Left lobe of liver (tissue), 2 donors: ENCODE results near the gene DTWD2. TPM values are rescaled to one million over a fixed set of nuclear protein-coding genes. Genes with fewer than 3 reads are reported as not detected.

Source experiments
- ATAC-seq: fragments of 200-7000 bp; cut with Tn5 transposase; one replicate; pipeline ENCODE4 v1.9.1; 2020; ENCODE audit warnings: mild to moderate bottlenecking, moderate library complexity
- DNase-seq: peaks from one replicate; pipeline ENCODE4 v3.0.0-alpha.2; 2020; ENCODE audit warnings: low spot score
- total RNA-seq: library from RNA; stranded (reverse); gene quantifications from one replicate; pipeline ENCODE4 v1.2.1, GENCODE V29; 2021
- donor health status: DM: no; HTN: no; CAD: no; lungs with moderate emphysema.
- donor health status: DM: no; HTN: yes; CAD: no.

The DTWD2 gene
- 4.6 TPM for total RNA-seq

- peak; percentile 96 for DNase-seq
- peak; percentile 96 for ATAC-seq
Measured at GRCh38 chr5:118987988-118988865, at the start of gene DTWD2. Gene DTWD2 (minus strand): TSS chr5:118988547. CDS start chr5:118988511, 36 bp downstream.

- peak; percentile 76 for ATAC-seq
- no peak for DNase-seq
Measured at GRCh38 chr5:119037496-119038215, 49.3 kb upstream of the DTWD2 start.

GRCh38 chr5:119036101-119036762 lies 47.9 kb upstream of the DTWD2 start:
- ATAC-seq (no peak), DNase-seq (no peak)

- ATAC-seq (no peak), DNase-seq (no peak)
Measured at GRCh38 chr5:119033135-119033534, 44.8 kb upstream of the DTWD2 start.

- no peak for DNase-seq
- peak; percentile 16 for ATAC-seq
Measured at GRCh38 chr5:119032656-119033055, 44.3 kb upstream of the DTWD2 start.

- no peak for DNase-seq
- no peak for ATAC-seq
Measured at GRCh38 chr5:119031905-119032304, 43.6 kb upstream of the DTWD2 start.

GRCh38 chr5:119031011-119031886 lies 42.9 kb upstream of the DTWD2 start:
- ATAC-seq: no peak
- no peak for DNase-seq

- ATAC-seq: no peak
Measured at GRCh38 chr5:119028575-119028974, 40.2 kb upstream of the DTWD2 start.

GRCh38 chr5:119022773-119023172 lies 34.4 kb upstream of the DTWD2 start:
- ATAC-seq: no peak

More at GRCh38 chr5:119028575-119028974, 40.2 kb upstream of the DTWD2 start:
- DNase-seq: no peak

GRCh38 chr5:119022017-119022745 lies 33.8 kb upstream of the DTWD2 start:
- DNase-seq (no peak), ATAC-seq (peak; percentile 88)

More at GRCh38 chr5:119022773-119023172, 34.4 kb upstream of the DTWD2 start:
- no peak for DNase-seq

- ATAC-seq (no peak), DNase-seq (no peak)
Measured at GRCh38 chr5:119021149-119021732, 32.9 kb upstream of the DTWD2 start.

- no peak for ATAC-seq
Measured at GRCh38 chr5:119019949-119020348, 31.6 kb upstream of the DTWD2 start.

GRCh38 chr5:119019501-119019900 lies 31.2 kb upstream of the DTWD2 start:
- DNase-seq (no peak), ATAC-seq (no peak)

More at GRCh38 chr5:119019949-119020348, 31.6 kb upstream of the DTWD2 start:
- DNase-seq: no peak

- no peak for DNase-seq
- no peak for ATAC-seq
Measured at GRCh38 chr5:119017994-119018393, 29.6 kb upstream of the DTWD2 start.

- ATAC-seq: no peak
- no peak for DNase-seq
Measured at GRCh38 chr5:119016125-119016774, 27.9 kb upstream of the DTWD2 start.

- DNase-seq (no peak), ATAC-seq (no peak)
Measured at GRCh38 chr5:119011186-119011585, 22.8 kb upstream of the DTWD2 start.

GRCh38 chr5:119010206-119010605 lies 21.9 kb upstream of the DTWD2 start:
- no peak for DNase-seq
- no peak for ATAC-seq

GRCh38 chr5:119009131-119009530 lies 20.8 kb upstream of the DTWD2 start:
- peak; percentile 75 for DNase-seq
- peak; percentile 96 for ATAC-seq

- ATAC-seq (no peak), DNase-seq (no peak)
Measured at GRCh38 chr5:118999696-119000095, 11.3 kb upstream of the DTWD2 start.
